DMS53 (cell line): ENCODE measurements around the gene EMC6.

Source experiments
- DNase-seq: peaks from one replicate; lab custom pipeline; 2025; lab: John Stamatoyannopoulos, UW

EMC6 gene

DNA sequence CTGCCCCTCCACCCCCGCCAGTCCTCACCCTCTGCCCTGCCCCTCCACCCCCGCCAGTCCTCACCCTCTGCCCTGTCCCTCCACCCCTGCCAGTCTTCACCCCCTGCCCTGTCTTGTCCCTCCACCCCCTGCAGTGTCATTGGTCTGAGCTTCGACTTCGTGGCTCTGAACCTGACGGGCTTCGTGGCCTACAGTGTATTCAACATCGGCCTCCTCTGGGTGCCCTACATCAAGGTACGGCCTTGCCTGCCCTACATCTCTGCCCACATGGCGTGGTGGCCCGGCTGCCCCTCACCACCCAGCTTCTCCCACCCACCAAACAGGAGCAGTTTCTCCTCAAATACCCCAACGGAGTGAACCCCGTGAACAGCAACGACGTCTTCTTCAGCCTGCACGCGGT is 12.3 kb upstream of the EMC6 start:
- no peak for DNase-seq

DNA sequence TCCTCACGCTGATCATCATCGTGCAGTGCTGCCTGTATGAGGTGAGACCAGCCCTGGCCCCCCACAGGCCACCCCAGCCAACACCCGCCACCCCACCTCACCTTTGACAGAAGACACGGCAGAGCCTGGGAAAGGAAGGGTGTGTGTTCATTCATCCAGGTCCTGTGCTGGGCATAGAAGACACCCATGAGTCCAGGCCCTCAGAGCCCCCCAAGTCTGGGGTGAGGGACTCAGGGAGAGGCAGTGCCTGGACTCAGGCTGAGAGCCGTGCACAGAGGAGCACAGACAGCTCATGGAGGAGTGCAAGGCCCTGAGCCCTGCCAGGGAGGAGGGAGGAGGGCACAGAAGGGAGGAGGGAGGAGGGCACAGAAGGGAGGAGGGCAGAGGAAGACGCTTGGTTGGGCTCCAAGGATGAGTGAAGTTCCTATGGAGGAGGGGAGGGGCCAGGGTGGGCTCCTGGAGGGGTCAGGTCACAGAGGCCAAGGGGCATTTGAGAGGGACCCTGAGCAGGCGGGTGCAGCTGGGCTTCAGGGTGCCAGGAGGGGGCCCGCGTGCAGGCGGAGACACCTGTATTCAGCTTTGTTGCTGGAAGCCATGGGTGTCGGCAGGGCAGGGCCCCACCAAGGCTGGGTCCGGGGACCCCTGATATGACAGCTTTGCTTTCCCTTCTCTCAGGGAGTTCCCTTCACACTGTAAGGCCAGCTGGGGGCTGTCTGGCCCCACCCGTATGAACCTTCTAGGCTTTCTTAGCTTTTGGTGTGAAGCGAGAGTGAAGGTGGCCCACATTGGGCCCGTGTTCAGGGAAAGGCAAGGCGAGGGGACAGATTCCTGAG is 11.6 kb upstream of the EMC6 start:
- no peak for DNase-seq

- no peak for DNase-seq
These were observed 11.1 kb upstream of the EMC6 start for GRCh38 chr17:3657588-3657869.

GRCh38 chr17:3657874-3658783 is 10.5 kb upstream of the EMC6 start:
- no peak for DNase-seq

GRCh38 chr17:3658784-3659449 is 9.7 kb upstream of the EMC6 start:
- no peak for DNase-seq

DNA sequence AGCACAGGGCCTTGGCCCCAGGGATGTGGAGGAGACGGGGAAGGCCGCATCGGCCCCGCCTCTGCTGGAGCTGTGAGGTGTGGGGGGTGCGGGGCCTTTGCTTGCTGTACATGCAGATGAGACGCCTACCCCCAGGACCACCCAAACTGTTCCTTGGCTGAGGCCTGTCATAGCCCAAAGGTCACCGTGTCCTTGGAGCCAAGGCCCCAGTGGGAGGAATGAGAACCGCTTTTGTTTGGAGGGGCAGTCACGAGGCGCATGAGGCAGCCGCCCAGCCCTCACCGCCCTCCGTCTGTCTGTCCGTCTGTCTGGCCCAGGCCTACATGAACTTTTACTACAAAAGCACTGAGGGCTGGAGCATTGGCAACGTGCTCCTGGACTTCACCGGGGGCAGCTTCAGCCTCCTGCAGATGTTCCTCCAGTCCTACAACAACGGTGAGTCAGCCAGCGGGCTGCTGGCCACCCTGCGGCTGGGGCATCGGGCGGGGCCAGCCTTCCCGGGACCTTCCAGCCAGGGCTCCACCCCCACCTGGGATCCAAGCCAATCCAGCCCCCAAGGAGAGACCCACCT is 9.0 kb upstream of the EMC6 start:
- DNase-seq: peak; percentile 53

DNA sequence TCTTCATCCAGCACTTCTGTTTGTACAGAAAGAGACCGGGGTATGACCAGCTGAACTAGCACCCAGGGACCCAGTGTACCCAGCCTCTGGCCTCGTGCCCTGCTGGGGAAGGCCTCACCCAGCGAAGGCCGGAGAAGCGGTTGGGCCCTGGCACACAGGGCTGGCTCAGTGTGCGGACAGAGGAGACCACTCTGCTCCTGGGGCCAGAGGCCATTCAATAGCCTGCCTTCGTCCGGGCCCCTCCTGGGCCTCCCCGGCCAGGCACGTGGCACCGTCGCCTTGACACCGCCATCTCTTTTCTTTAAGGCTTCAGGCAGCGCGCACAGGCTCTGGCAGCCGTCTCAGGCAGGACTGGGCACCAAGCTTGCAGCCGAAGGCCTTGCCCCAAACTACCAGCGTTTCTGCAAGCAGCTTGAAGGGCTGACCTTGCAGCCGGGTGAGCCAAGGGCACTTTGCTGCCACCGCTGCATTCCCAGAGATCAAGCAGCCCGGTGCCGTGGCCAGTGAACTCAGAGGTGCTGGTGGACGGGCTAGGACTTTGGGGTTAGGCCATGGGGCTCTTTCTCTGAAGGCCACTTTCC is 8.2 kb upstream of the EMC6 start:
- no peak for DNase-seq

- DNase-seq: no peak
These were observed 5.3 kb upstream of the EMC6 start for GRCh38 chr17:3663102-3664011.

DNA sequence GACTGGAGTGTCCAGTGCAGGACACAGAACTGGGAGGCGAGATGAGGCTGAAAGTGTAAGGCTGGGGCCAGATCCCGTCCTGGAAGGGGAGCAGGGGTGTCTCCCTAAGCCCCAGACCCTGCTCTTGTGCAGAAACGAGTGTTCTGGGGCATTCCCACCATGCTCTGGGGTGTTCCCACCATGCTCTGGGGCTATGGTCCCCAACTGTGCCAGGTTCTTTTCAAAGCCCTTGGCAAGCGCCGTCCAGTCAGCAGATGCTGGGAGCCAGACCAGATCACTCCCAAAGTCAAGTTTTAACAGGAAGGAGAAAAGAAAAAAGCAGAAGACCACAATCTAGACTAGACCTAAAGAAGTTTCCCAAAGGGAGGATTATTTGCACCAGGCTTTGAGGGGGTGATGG is 2.8 kb upstream of the EMC6 start:
- DNase-seq: no peak

DNA sequence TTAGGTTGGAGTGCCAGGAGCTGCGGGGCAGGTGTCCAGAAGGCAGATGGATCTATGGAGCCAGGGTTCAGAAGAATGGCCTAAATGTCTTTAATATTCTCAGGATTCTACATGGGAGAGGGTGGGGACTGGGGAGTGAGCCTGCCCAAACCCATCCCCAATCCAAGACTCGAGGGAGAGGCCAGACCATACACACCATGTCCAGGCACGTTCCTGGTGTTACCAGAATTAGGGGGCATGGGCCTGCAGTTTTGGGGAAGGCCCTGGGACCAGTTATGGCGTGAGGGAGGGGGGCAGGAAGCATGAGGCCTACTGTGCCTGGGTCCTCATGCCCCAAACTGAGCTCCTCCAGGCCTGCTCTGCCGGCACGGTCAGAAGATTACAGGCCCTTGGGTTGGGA is 2.1 kb upstream of the EMC6 start:
- DNase-seq: no peak

- DNase-seq: peak; percentile 89
These were observed 990 bp upstream of the EMC6 start for GRCh38 chr17:3667366-3668278.

DNA sequence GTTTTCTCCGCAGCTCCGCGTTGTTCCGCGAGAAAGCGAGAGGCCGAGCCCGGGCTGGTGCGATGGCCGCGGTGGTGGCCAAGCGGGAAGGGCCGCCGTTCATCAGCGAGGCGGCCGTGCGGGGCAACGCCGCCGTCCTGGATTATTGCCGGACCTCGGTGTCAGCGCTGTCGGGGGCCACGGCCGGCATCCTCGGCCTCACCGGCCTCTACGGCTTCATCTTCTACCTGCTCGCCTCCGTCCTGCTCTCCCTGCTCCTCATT is 404 bp downstream of the EMC6 start:
- no peak for DNase-seq

- DNase-seq: no peak
These were observed 936 bp downstream of the EMC6 start for GRCh38 chr17:3669548-3669947.

GRCh38 chr17:3672571-3672970 is 4.0 kb downstream of the EMC6 start:
- DNase-seq: no peak

DNA sequence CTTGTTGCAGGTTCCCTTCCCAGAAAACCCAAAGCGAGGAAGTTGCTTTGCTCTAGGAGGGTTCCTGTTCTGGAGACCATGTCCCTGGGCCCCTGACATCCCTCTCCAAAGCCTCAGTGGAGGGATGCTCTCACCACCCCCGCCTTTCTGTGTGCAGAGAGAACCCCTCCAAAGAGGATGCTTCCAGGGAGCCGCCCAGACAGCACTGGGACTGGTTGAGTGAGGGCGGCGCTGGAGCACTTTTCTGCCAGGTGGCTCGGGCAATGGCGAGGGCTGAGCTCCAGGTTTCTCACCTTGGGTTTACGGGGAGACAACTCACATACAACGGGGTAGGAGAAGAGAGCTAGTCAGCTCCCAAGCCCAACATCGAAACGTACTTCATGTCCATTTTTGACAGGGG is 7.3 kb downstream of the EMC6 start:
- DNase-seq: no peak

DNA sequence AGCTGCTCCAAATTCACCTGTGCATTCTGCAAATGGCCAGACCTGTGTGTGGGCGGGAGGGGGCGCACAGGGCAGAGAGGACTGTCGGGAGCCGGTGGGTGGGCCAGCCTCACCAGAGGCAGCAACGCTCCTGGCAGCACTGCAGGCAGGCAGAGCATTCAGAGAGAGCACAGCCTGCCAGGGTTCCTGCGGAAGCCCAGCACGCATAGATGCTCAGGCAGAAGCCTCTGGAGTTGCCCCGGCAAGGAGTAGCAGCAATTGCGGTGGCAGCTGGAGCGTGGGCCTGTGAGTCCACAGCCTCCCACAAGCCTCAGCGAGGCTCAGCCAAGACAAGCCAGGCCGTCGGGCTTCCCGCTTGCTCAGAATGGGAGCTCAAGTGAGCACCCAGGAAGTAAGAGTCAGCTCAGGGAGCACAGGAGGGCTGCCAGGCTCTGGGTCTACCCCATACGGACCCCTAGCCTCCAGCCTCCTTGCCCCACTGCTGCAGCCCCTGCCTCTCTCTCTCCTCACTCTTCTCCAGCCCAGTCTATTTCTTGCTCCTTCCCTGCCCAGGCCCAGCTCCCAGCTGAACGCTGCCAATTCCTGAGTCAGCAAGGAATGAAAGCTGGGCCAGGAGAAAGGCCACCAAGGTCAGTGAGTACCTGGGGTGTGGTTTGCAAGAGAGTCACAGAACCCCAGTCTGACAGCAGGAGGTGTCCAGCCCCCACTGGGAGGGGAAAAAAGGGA is 9.6 kb downstream of the EMC6 start:
- DNase-seq: no peak

GRCh38 chr17:3678821-3679530 is 10.4 kb downstream of the EMC6 start:
- DNase-seq: no peak

GRCh38 chr17:3679531-3680126 is 11.0 kb downstream of the EMC6 start:
- DNase-seq: no peak

- no peak for DNase-seq
These were observed 12.4 kb downstream of the EMC6 start for GRCh38 chr17:3681057-3681456.
